Measurements from ENCODE around the gene FANCC.

GRCh38 chr9:95115104-95115503, 202.4 kb downstream of the FANCC start:
- no peak for TF ChIP-seq TARDBP (IDR thresholded peaks at IDR 0.05)
- no peak for TF ChIP-seq ZNF384 (IDR thresholded peaks at IDR 0.05)
- no peak for TF ChIP-seq SP1 (IDR thresholded peaks at IDR 0.05)
- no peak for TF ChIP-seq ARNT (IDR thresholded peaks at IDR 0.05)

Measured in HEK293T (cell line).